CD14-positive monocyte (primary cell): Measurements from ENCODE around the gene SLC35F3. TPM values are rescaled to one million over a fixed set of nuclear protein-coding genes. Genes with fewer than 3 reads are reported as not detected.

ENCODE experiments used
- DNase-seq, 3 donors: peaks; one replicate each; pipeline ENCODE4 v3.0.0-alpha.2; 2011 to 2022
- H2AFZ ChIP-seq: 2 replicates; pipeline ENCODE4 v1.6.0; 2012; ENCODE audit warnings: mild to moderate bottlenecking, low read depth, low read length, inconsistent platforms; ENCODE audit not compliant: insufficient read depth, poor library complexity, severe bottlenecking
- H3K27ac ChIP-seq, 2 donors: 1 replicate in 1 of 2; 2 replicates in 1 of 2; pipeline ENCODE4 v1.5.1; 2012 to 2013; ENCODE audit warnings: low read length in 2 of 2, control low read depth in 1 of 2, inconsistent platforms in 1 of 2, low read depth in 1 of 2, mild to moderate bottlenecking in 1 of 2
- H3K27me3 ChIP-seq, 2 donors: one replicate each; pipeline versions ENCODE4 v1.6.0 to v1.6.1; 2011 to 2013; ENCODE audit warnings: low read length in 2 of 2; ENCODE audit not compliant: control insufficient read depth in 2 of 2, insufficient read depth in 2 of 2
- H3K36me3 ChIP-seq, 2 donors: replicated peaks in 1 of 2; 1 replicate in 1 of 2; 2 replicates in 1 of 2; pipeline versions ENCODE4 v1.5.1 to v1.6.1; 2012 to 2013; ENCODE audit warnings: low read length in 2 of 2, control low read depth in 1 of 2, inconsistent platforms in 1 of 2, mild to moderate bottlenecking in 1 of 2; ENCODE audit not compliant: insufficient read depth in 2 of 2, control insufficient read depth in 1 of 2
- H3K4me1 ChIP-seq, 2 donors: 1 replicate in 1 of 2; 2 replicates in 1 of 2; pipeline versions ENCODE4 v1.5.1 to v1.6.1; 2012 to 2013; ENCODE audit warnings: low read length in 2 of 2, control low read depth in 1 of 2, inconsistent platforms in 1 of 2, mild to moderate bottlenecking in 1 of 2, moderate library complexity in 1 of 2; ENCODE audit not compliant: insufficient read depth in 2 of 2, control insufficient read depth in 1 of 2
- H3K4me2 ChIP-seq: replicated peaks from 2 replicates; pipeline ENCODE3; 2012; ENCODE audit warnings: low read length, moderate library complexity, mild to moderate bottlenecking; ENCODE audit not compliant: poor library complexity, severe bottlenecking; ENCODE audit errors: extremely low read depth
- H3K4me3 ChIP-seq, 3 experiments: fragments of 200-600 bp in 1 of 3; sonication (generic) in 1 of 3; replicated peaks in 1 of 3; 1 replicate in 2 of 3; 2 replicates in 1 of 3; pipeline ENCODE4 v1.5.1; 2011 to 2013; ENCODE audit warnings: low read length in 3 of 3, mild to moderate bottlenecking in 3 of 3, control low read depth in 2 of 3, low read depth in 2 of 3, inconsistent platforms in 1 of 3, moderate library complexity in 1 of 3
- H3K79me2 ChIP-seq: 2 replicates; pipeline ENCODE4 v1.6.0; 2012; ENCODE audit warnings: mild to moderate bottlenecking, control low read depth, inconsistent platforms, low read length, moderate library complexity; ENCODE audit not compliant: insufficient read depth
- H3K9ac ChIP-seq: 2 replicates; pipeline ENCODE4 v1.6.0; 2017; ENCODE audit warnings: low read length, mild to moderate bottlenecking; ENCODE audit not compliant: insufficient read depth, poor library complexity, severe bottlenecking
- H3K9me3 ChIP-seq, 2 donors: replicated peaks in 1 of 2; 1 replicate in 1 of 2; 2 replicates in 1 of 2; pipeline versions ENCODE4 v1.5.1 to v1.6.1; 2012 to 2013; ENCODE audit warnings: low read length in 2 of 2, control low read depth in 1 of 2; ENCODE audit not compliant: control insufficient read depth in 1 of 2, insufficient read depth in 1 of 2
- H4K20me1 ChIP-seq: 2 replicates; pipeline ENCODE4 v1.6.0; 2012; ENCODE audit warnings: mild to moderate bottlenecking, low read length, control low read depth, moderate library complexity; ENCODE audit not compliant: insufficient read depth
- H3K27ac Mint-ChIP-seq, 7 donors: one replicate each; pipeline ENCODE4 v1.8.0; 2020; ENCODE audit warnings: mild to moderate bottlenecking in 7 of 7, mixed read lengths in 7 of 7, moderate library complexity in 6 of 7, inconsistent platforms in 2 of 7
- H3K27me3 Mint-ChIP-seq, 3 donors: one replicate each; pipeline ENCODE4 v1.8.0; 2021 to 2022; ENCODE audit warnings: low read depth in 3 of 3, mild to moderate bottlenecking in 3 of 3, mixed read lengths in 3 of 3, moderate library complexity in 3 of 3, inconsistent platforms in 1 of 3
- H3K36me3 Mint-ChIP-seq, 2 donors: one replicate each; pipeline ENCODE4 v1.8.0; 2020; ENCODE audit warnings: mixed read lengths in 2 of 2, inconsistent platforms in 1 of 2, mild to moderate bottlenecking in 1 of 2
- H3K4me1 Mint-ChIP-seq: one replicate; pipeline ENCODE4 v1.8.0; 2020; ENCODE audit warnings: mild to moderate bottlenecking, mixed read lengths
- H3K4me3 Mint-ChIP-seq, 2 donors: one replicate each; pipeline ENCODE4 v1.8.0; 2020; ENCODE audit warnings: mild to moderate bottlenecking in 2 of 2, mixed read lengths in 2 of 2, moderate library complexity in 1 of 2
- H3K9me3 Mint-ChIP-seq, 7 donors: one replicate each; pipeline ENCODE4 v1.8.0; 2020 to 2022; ENCODE audit warnings: mixed read lengths in 7 of 7, mild to moderate bottlenecking in 6 of 7, moderate library complexity in 6 of 7, inconsistent platforms in 2 of 7
- CTCF ChIP-seq: fragments of 200-600 bp; IDR thresholded peaks from one replicate; pipeline ENCODE4 v1.8.0; 2022; ENCODE audit warnings: antibody characterized with exemption, mild to moderate bottlenecking
- WGBS: methylation state at CpG from one replicate; pipeline ENCODE4 v1.1.5; 2013; ENCODE audit warnings: missing lambda C conversion rate; ENCODE audit not compliant: insufficient coverage; 5-methylcytosine and 5-hydroxymethylcytosine counted together
- intact Hi-C, 2 donors: fragments of 100-400 bp; cut with micrococcal nuclease; formaldehyde crosslinking; loops; one replicate each; pipeline versions ENCODE4 v1.15.0 to v1.15.1; 2023
- polyA plus RNA-seq, 3 donors: library from polyadenylated mRNA; depleted of rRNA in 1 of 3; unstranded in 2 of 3; stranded (reverse) in 1 of 3; fragments of 300-500 nt in 2 of 3; fragments of >200 nt in 1 of 3; fragmentation: Illumina TruSeq in 2 of 3; gene quantifications; 1 replicate in 2 of 3; 2 replicates in 1 of 3; pipeline ENCODE4 v1.2.3, GENCODE V29; 2012 to 2021

Gene SLC35F3
- polyA plus RNA-seq, 3 donors: 0.17 to 0.78 TPM; not detected in 1

- H3K4me2 ChIP-seq: no peak overlapping the region
- H3K9me3 Mint-ChIP-seq: peaks cover 0 to 5% (median 0%) of the 10 kb centered on the region in 7 donors
- peaks cover 6% of the 10 kb centered on the region for H3K4me1 Mint-ChIP-seq
- H3K36me3 Mint-ChIP-seq: no peaks in the 10 kb centered on the region
- no peak overlapping the region for H3K9ac ChIP-seq
- H3K4me3 ChIP-seq: no peak overlapping the region
- no peak for TF ChIP-seq CTCF
- peaks cover 11 to 12% of the 10 kb centered on the region in 2 donors for H3K27me3 ChIP-seq
- intact Hi-C loops: no loop called here
- H3K79me2 ChIP-seq: no peaks in the 10 kb centered on the region
- no peak for DNase-seq
- 95% methylated on average over 2 of the region's 5 CpGs for WGBS
- H4K20me1 ChIP-seq: no peaks in the 10 kb centered on the region
- H3K27ac ChIP-seq: no peak overlapping the region
- H3K27me3 Mint-ChIP-seq: peaks cover 12 to 31% (median 19%) of the 10 kb centered on the region in 3 donors
- no peaks in the 10 kb centered on the region for H3K9me3 ChIP-seq
- no peak overlapping the region for H3K4me3 Mint-ChIP-seq
- H3K36me3 ChIP-seq: no peaks in the 10 kb centered on the region
- H3K27ac Mint-ChIP-seq: no peak overlapping the region
- no peaks in the 10 kb centered on the region for H3K4me1 ChIP-seq
- no peak overlapping the region for H2AFZ ChIP-seq
These were observed 321.8 kb downstream of the SLC35F3 start for GRCh38 chr1:234226113-234226818.

GRCh38 chr1:234226819-234227165 lies 322.3 kb downstream of the SLC35F3 start:
- DNase-seq: no peak
- Histone ChIP-seq H3K4me1 (no peaks in the 10 kb centered on the region), H4K20me1 (no peaks in the 10 kb centered on the region), H3K4me3 (no peak overlapping the region), H3K79me2 (no peaks in the 10 kb centered on the region), H3K9me3 (no peaks in the 10 kb centered on the region), H3K36me3 (no peaks in the 10 kb centered on the region), H2AFZ (no peak overlapping the region), H3K4me2 (no peak overlapping the region), H3K27ac (no peak overlapping the region), H3K27me3 (peaks cover 11 to 12% of the 10 kb centered on the region in 2 donors), H3K9ac (no peak overlapping the region)
- peaks cover 13 to 36% (median 21%) of the 10 kb centered on the region in 3 donors for H3K27me3 Mint-ChIP-seq
- no peak overlapping the region for H3K4me3 Mint-ChIP-seq
- 100% methylated on average over 2 of the region's 10 CpGs for WGBS
- intact Hi-C loops: no loop called here
- H3K36me3 Mint-ChIP-seq: peaks cover 0 to 2% of the 10 kb centered on the region in 2 donors
- H3K27ac Mint-ChIP-seq: no peak overlapping the region
- TF ChIP-seq CTCF: no peak
- H3K9me3 Mint-ChIP-seq: peaks cover 0 to 5% (median 2%) of the 10 kb centered on the region in 7 donors
- peaks cover 10% of the 10 kb centered on the region for H3K4me1 Mint-ChIP-seq
